ENCODE measurements around the gene FSIP1.

DNA sequence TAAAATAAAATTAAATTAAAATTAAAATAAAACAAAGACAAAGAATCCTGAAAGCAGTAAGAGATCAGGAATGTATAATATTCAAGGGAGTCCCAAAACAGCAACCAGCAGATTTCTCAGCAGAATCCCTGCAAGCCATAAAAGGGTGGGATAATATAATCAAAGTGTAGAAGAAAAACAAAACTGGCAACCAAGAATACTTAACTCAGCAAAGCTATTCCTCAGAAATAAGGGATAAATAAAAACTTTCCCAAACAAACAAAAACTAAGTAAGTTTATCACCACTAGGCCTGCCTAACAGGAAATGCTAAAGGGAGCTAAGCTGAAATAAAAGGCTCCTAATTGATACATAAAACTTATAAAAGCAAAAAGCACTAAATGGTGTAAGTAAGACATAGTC, 172.0 kb downstream of the FSIP1 start:
- TF ChIP-seq, protein P1, sequence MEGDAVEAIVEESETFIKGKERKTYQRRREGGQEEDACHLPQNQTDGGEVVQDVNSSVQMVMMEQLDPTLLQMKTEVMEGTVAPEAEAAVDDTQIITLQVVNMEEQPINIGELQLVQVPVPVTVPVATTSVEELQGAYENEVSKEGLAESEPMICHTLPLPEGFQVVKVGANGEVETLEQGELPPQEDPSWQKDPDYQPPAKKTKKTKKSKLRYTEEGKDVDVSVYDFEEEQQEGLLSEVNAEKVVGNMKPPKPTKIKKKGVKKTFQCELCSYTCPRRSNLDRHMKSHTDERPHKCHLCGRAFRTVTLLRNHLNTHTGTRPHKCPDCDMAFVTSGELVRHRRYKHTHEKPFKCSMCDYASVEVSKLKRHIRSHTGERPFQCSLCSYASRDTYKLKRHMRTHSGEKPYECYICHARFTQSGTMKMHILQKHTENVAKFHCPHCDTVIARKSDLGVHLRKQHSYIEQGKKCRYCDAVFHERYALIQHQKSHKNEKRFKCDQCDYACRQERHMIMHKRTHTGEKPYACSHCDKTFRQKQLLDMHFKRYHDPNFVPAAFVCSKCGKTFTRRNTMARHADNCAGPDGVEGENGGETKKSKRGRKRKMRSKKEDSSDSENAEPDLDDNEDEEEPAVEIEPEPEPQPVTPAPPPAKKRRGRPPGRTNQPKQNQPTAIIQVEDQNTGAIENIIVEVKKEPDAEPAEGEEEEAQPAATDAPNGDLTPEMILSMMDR (IDR thresholded peaks at IDR 0.05) = no peak
- TF ChIP-seq POLR2A (IDR thresholded peaks at IDR 0.05) (no peak), EP300 (IDR thresholded peaks at IDR 0.05) (no peak)

Data from ovary (tissue), 3 donors.